NCI-H446 treated with DMSO at 0.1 percent for 48 hours (cell line): ENCODE results near the gene NEK2.
A peak's percentile ranks its signal among the peaks of the same experiment; 100 is the strongest.
"Not testable (repeated sequence)": the region's sequence is repeated elsewhere in the genome, so short reads cannot be mapped to it uniquely, and the experiment has no call there.

Experiments
- DNase-seq: peaks from one replicate; lab custom pipeline; 2025; lab: John Stamatoyannopoulos, UW

NEK2 gene

DNA sequence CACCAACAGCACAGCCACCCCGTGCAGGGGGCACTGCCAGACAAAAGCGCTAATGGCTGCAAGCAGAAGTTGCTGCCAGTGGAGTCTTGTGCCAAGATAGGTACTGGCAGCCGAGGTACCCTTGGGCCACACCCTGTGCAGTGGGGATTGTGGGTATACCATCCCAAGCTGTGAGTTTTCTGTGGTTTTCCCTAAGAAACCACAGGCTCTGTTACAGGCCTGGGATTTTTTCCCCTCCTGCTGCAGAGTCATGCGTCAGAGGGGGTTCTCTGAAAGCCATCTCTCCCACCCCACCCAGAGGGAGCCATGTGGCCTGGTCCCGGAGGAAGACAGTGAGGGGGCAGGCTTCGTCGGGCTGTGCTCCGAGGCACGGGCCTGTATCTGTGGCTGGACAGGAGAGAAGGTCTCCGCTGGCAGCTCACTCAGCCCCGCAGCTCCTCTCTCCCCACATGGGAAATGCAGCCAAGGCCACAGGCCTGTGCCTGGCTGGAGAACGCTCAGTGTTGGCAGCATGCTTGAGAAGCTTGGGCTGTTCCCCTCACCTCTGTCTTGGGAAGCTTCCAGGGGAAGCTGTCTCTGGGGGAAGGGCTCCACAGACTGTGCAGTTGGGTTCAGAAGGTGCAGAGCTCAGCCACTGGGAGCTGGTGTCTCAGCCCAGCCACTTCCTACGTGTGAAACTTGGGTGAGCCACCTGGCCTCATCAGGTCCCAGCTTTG, 42.5 kb downstream of the NEK2 start:
- peak; percentile 76 for DNase-seq

DNA sequence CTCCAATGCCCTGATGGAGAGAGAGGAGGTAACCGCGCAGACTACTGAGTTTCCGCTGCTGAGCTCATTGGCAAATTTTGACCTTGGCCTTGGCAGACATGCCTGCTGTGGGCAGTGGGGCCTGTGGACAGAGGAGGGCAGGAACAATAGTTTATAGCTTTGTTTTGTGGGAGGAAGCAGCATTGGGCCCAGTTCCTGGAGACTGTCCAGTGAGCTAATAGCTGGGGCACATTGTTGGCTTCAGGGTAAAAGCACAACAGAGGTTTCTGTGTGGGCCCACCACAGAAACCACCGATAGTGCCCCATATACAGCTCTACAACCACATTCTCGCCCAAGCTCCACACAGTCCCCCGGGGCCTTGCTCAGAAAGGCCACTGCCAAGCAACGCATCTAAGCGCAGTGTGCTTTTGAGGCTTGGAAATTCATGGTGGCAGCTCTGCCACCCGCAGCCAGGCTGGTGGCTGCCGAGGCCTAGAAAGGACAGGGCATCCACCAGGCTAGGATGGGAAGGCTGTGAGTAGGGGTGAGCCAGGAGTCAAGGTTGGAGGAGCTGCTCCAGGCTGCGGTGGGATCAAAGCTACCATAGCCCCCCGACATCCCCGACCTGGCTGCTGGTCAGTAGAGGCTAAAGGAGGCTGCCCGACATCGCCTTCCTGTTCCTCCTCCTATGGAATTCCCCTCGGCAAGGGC, 43.2 kb downstream of the NEK2 start:
- no peak for DNase-seq

DNA sequence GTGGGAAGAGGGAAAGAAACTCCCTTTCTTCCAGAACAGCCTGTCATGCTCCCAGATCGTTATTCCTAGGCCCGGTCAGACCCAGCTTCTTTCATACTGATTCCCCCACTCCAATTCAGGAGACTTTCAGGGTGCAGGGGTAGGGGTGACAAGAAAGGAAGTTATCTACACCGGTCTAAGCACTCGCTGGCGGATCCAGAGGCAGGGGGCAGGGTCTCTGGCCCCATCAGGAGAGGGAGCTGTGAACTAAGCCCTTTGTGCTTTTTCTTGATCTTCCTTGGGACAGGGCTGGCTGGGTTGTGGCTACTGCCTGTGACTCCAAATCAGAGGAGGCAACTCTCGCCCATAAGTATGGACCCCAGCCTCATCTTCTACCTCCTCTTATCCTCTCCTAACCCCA, 44.3 kb downstream of the NEK2 start:
- DNase-seq, result no peak

DNA sequence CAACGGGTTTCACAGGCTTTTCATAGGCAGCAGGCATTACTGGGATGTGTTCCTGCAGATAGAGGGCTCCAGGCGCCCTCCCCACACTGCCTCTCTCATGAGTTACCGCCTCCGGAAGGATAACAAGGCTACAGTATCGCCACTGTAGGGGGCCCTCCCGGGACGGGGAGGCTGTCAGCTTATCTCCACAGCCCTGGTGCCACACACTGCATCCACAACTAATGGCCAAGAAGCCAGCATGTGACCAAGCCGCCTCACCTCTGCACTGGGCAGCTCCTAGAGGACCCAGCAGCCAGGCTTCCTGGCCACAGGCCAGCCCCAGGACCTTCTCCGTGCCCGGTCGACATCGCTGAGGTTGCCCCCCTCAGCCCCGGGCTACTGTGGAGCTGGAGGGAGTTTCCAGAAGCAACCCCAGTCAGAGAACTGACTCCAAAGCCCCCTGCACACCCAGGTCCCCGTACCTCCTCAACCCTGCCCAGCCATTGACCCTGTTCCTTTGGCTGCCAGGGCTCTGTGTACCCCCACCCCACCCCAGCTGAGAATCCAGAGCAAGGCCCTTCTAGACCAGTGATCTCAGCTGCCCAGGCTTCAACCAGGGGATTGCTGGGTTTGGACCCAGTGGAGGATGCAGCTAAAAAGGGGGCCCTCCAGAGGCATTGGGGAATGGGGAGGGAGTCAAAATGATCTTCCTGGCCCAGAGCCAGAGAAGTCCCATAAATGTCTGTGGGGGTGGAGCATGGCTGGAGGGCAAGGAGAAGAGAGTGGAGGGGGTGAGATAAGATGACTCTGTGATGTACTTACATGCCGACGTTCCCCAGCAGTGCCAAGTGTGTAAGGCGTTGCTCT, 45.0 kb downstream of the NEK2 start:
- DNase-seq, result no peak

DNA sequence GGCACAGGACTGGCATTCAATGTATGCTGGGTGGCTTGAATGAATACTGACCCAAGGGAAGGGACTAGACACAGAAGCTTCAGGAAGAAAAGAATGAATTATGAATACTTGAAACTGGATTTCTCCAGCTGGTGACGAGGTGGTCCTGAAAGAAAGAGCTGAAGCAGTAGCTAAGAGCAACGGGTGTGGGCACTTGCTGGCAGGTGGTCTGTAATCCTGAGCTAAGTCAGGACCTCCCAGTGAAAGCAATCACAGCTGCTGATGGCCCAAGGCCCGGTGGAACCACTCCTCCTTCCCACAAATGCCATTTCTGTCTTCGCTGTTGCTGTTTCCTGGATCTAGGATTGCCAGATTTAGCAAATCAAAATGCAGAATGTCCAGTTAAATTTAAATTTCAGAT, 47.0 kb downstream of the NEK2 start:
- no peak for DNase-seq

DNA sequence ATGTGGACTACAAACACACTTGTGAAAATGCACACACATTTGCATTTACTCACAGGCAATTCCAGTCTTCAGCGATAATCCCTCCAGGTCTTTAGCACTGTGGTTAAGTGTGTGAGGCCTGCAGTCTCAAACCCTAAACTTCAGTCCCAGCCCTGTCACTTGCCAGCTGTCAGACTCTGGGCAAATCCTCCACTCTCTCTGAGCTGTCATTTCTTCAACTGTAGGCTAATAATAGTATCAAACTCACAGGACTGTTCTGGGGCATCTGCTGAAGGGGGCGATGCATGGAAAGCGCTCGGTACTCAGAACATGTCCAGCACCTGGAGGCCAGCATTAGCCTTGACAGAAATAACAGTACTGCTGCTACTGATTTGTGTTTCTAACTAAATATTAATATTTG, 48.2 kb downstream of the NEK2 start:
- no peak for DNase-seq

DNA sequence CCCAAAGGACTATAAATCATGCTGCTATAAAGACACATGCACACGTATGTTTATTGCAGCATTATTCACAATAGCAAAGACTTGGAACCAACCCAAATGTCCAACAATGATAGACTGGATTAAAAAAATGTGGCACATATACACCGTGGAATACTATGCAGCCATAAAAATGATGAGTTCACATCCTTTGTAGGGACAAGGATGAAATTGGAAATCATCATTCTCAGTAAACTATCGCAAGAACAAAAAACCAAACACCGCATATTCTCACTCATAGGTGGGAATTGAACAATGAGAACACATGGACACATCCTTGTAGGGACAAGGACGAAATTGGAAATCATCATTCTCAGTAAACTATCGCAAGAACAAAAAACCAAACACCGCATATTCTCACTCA, 49.6 kb downstream of the NEK2 start:
- DNase-seq, result not testable (repeated sequence)

DNA sequence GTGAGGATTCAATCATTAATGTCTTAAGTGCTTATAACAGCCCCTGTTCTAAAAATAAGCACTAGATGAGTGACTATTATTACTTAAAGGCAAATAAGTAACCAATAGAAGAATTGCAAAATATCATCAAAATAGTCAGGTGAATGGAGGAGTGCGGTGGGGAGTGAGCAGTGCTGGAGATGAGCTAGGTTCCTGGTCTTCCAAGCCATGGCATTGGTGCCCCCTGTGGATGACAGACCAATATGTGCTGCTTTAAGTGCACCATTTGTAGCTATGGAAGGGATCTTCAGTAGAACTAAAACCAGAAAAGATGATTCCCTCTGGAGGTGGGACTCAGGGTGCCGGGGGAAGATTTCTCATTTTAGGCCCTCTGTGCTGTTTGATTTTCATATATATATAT, 50.4 kb downstream of the NEK2 start:
- DNase-seq, result no peak

DNA sequence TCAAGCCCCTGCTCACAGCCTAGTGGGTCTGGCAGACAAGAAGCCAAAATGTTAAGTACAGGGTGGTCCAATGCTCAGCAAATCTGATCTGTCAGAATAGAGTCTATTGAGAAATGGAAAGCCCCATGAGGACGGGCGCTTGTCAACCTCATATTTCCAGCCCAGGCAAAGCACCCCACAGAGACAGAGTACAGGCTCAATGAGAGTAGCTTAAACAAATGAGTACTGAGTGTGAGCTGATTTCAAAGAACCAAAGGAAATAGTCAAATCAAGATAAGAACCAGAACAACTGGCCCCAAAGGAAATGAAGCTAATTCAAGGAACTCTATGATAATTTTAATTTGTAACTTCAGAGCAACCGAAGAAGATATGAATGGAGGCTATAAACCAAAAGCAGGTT, 51.9 kb downstream of the NEK2 start:
- no peak for DNase-seq

DNA sequence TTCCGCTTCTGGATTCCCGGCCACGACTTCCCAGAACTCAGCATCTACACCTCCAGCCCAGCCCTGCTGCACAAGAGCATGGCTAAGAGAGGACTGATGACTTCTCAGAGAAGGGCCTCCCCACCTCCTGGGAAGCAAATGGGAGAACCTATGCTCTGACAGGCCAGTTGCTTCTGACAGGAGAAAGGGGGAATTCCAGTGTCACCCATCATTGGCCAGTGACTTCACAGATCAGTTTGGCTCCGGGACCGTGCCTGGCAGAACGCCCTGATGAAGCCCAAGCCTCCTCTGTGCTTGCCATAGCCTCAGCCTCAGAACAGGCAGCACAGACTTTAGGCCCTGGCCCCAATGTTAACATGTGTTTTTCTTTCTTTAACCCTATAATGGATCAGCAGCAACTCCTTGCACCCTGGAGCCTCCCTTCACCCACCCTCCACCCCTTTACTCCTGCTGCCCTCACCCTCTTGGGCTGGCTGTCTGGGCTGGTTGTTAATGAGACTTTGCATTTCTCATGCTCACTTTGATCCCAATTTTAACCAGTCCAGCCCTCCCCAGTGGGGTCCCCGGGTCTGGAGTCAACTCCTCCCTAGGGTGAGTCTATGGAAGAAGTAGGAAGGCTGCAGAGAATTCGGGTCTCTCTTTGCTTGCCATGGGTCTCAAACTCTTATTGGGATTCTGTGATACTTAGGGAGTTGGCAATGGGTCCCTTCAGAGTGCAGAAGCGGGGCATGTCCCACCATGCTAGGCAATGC, 53.8 kb downstream of the NEK2 start:
- no peak for DNase-seq

DNA sequence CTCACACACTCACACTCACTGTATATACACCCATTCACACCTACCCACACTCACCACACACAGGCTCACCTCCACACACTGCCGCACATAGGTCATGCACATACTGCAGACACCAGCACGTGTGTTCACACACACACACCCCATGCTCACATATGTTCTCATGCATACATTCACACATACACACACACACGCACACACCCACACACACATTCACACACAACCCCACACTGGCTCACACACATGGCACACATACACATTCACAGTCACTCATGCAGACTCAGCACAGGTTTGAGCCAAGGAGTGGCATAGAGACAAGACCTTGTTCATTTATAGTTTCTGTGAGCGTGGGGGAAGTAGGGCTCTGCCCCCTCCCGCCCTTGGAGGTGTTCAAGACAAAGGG, 55.3 kb downstream of the NEK2 start:
- no peak for DNase-seq

DNA sequence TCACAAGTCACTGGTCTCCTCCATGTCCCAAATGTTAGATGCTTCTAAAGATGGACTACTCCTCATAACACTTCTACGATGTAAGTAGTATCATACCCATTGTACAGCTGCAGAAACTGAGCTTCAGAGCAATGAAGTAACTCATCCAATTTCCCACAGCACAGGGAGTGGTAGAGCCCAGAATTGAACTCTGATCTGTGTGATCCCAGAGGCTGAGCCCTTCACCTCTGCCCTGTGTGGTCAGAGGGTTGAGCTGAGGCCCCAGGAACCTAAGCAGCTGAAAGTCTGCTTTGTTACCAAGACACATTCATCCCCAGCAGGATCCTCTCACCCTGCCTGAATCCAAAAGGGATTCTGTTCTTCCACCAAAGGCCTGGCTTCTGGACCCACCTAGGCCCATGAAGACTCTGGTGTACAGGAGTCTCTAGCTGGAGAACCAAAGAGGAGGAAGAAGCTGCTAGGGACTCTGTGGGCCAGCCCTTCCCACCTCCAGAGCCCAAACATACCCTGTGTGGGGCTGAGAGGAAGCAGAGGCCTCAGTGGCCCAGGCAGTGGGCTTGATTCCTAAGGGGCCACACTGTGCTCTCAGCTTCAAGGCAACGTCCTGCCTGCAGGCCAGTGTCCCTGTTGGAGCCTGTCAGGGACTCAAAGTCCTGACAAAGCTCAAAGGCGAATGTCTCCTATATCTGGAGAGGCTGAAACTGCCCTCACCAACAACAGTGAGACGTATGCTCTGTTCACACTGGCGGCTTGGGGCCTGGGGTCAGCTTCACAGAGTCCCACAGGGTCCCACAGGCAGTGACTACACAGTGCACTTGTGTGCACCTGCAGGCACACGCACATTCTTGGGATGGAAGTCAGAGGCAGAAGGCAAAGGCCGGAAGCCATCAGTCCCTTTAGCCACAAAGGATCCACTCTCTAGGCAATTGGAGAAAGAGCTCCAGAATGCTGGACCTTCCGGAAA, 56.1 kb downstream of the NEK2 start:
- no peak for DNase-seq

DNA sequence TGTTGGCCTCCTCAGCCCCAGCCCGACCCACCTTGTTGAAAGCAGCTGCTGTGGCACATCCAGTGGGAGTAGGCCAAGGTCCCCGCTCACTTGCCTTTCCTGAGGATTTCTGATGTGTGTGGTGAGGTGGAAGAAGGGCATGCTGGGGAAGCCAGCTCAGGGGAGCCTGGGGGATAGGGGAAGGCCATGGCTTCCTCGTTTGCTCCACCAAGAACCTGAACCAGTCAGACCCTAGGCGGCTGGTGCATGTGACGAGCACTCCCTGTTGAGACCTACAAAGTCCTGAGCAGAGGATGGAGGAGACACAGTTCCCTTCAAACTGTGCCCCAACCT, 58.5 kb downstream of the NEK2 start:
- DNase-seq, result no peak

DNA sequence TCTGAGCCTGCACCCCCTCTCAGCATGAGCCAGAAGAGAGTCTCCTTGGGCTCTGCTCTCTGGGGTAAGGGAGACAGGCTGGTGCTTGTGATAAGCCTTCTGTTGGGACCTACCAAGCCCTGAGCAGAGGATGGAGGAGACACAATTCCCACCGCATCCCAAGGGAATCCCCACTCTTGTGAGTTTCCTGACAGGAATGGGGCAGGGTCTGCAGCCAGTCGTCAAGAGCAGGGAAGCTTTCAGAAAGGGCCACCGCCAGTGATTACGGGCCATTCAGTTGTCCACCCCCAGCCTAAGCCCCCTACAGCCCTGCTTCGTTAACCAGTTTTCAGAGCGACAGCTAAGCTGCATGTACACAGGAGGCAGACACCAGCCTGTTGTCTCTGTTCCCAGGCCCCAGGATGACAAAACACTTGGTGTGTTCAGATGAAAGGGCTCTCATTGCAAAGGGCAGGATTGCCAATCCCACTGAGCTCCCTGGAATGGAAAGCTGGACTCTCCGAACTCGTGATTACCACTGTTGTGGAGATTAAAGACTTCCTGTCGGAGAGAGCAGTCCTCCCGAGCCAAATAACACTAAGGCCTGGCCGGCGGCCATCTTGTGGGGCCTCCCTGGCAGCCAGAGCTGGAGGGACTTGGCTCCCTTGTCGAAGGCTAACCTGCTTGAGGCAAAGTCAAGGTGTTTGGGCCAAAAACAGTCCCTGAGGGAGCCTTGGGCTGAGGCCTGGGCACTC, 59.0 kb downstream of the NEK2 start:
- DNase-seq, result peak; percentile 83

DNA sequence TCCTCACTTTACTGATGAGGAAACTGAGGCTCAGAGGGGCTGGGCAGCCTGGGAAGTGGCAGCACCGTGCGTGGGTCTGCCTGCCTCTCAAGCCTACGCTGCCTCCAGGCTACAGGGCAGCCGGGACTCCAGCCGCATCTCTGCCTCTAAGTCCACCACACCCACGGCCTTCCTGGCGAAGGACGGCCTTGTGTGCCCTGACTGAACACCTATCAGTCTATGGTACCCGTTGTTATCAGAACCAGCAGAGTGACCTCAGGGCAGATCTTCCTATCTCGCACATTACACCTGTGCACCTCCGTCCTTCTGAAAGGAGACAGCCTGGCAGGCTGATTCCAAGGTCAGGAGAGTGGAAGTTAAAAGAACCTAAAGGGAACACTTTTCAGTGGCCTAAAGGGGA, 60.8 kb downstream of the NEK2 start:
- no peak for DNase-seq

DNA sequence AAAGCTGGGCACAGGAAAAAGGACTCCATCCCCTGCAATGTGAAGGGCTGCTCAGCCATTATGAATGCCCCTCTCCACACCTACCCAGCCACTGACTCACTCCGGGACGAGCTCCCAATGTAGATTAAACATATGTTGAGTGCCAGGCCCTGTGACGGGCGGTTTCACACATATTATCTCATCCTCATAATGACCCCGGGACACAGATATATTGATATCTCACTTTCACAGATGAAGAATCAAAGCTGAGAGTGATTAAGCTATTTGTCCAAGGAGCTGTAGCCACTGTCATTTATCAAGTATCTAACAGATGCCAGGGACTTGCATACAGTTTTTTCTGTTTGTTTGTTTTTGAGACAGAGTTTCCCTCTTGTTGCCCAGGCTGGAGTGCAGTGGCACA, 61.5 kb downstream of the NEK2 start:
- no peak for DNase-seq

DNA sequence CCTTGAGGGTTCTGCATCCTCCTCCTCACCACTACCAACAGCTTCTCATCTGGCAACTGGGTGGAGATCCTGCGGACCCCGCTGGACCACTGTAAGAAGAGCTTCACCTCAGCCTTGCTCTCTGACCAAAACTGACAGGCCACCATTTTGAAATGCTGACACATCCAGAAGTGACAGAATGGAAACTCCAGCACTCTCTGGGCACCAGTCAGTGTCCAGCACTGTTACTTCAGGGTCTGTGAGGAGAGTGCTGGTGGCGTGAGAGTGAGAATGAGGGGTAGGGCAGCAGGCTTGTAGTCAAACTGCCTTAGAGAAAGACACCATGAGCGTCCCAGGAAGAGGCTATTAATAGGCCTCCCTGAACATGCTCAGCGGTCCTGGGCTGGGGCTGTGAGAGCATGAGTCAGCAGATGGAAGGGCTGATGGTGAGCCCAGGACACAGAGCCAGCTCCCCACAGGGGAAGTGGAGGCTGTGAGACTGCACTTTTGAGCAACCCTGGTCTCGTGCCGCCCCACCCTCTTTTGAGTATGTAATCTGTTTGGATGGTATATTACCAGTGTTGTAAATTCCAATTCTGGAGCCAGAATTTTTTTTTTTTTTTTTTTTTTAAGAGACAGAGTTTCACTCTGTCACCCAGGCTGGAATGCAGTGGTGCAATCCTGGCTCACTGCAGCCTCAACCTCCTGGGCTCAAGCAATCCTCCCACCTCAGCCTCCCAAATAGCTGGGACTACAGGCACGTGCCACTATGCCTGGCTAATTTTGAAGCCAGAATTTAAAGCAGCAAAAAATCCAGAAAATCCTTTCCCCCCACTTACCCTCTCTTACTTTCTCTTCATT, 62.1 kb downstream of the NEK2 start:
- DNase-seq, result no peak

DNA sequence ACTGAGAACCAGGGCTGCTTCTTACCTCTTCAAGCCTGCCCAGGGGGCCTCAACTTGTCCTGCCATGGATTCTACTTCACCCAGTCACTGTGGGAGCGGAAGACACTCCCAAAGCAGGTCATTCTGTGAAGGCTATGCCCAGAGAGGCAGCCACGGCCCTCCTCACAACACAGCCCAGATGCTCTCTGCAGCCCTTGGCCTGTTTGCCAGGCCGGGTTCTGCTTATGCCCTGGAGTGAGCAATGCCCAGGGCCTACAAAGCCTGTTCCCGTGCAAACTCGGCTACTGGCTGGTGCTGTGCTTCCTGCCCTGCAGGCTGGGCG, 62.7 kb downstream of the NEK2 start:
- no peak for DNase-seq
